Kidney (tissue), 14 donors: Measurements from ENCODE around the gene DNAH17. TPM values are rescaled to one million over a fixed set of nuclear protein-coding genes. Genes with fewer than 3 reads are reported as not detected.

Experiments used
- DNase-seq, 5 donors: peaks; one replicate each; pipeline ENCODE4 v3.0.0-alpha.2; 2013 to 2020
- FAIRE-seq: peaks from 2 replicates; lab custom pipeline; 2012; peaks lifted over from hg19 to GRCh38; lab: Jason Lieb, UNC
- H3K27ac ChIP-seq, 2 donors: one replicate each; pipeline ENCODE4 v1.7.0; 2013; ENCODE audit warnings: low read depth in 2 of 2, low read length in 2 of 2, inconsistent platforms in 1 of 2
- H3K27me3 ChIP-seq: one replicate; pipeline ENCODE4 v1.7.1; 2013; ENCODE audit warnings: low read length, inconsistent platforms; ENCODE audit not compliant: control insufficient read depth, insufficient read depth
- H3K36me3 ChIP-seq, 3 donors: one replicate each; pipeline versions ENCODE4 v1.7.0 to v1.7.1; 2013; ENCODE audit warnings: low read length in 3 of 3, control low read depth in 1 of 3, inconsistent platforms in 1 of 3; ENCODE audit not compliant: insufficient read depth in 3 of 3, control insufficient read depth in 2 of 3
- H3K4me1 ChIP-seq, 3 donors: one replicate each; pipeline versions ENCODE4 v1.7.0 to v1.7.1; 2013; ENCODE audit warnings: low read length in 3 of 3, inconsistent platforms in 1 of 3, low read depth in 1 of 3; ENCODE audit not compliant: control insufficient read depth in 2 of 3, insufficient read depth in 2 of 3
- H3K4me3 ChIP-seq, 3 donors: one replicate each; pipeline versions ENCODE4 v1.7.0 to v1.8.1; 2013; ENCODE audit warnings: low read length in 3 of 3, control low read depth in 1 of 3, inconsistent platforms in 1 of 3
- H3K9ac ChIP-seq, 3 donors: one replicate each; pipeline versions ENCODE4 v1.7.0 to v1.7.1; 2013; ENCODE audit warnings: low read length in 3 of 3, control low read depth in 1 of 3, inconsistent platforms in 1 of 3
- H3K9me3 ChIP-seq, 3 donors: one replicate each; pipeline versions ENCODE4 v1.7.0 to v1.7.1; 2013; ENCODE audit warnings: low read length in 3 of 3, control low read depth in 1 of 3, inconsistent platforms in 1 of 3; ENCODE audit not compliant: control insufficient read depth in 2 of 3, insufficient read depth in 1 of 3
- intact Hi-C: fragments of 100-400 bp; cut with DNase I; formaldehyde crosslinking; loops from one replicate; pipeline ENCODE4 v1.11.1; 2022
- polyA plus RNA-seq: library from polyadenylated mRNA; stranded (reverse); fragments of 350-450 nt; fragmentation: Illumina TruSeq; extraction: RNeasy Lipid Tissue Mini Kit (QIAGEN cat#74804); gene quantifications from one replicate; pipeline ENCODE4 v1.2.3, GENCODE V29; 2014; ENCODE audit warnings: low read depth, low replicate concordance; ENCODE audit not compliant: insufficient read depth
- total RNA-seq: library from RNA; stranded (reverse); fragmentation: NEBNext Ultra II Directional; extraction: Animal tissue kit (Norgen Biotek cat#: 25700); gene quantifications from one replicate; pipeline ENCODE4 v1.2.1, GENCODE V29; 2021
- TF ChIP-seq, protein P1 (sequence below): IDR thresholded peaks from 3 replicates; pipeline ENCODE4 v1.5.1; 2012; ENCODE audit warnings: mild to moderate bottlenecking, moderate library complexity, borderline replicate concordance; ENCODE audit not compliant: insufficient read depth; ENCODE audit errors: extremely low read depth
- donor health status: control.
- donor health status: control.
- donor health status: control.
- donor health status: control.
- donor health status: control.
- donor health status: DM: yes; HTN: yes; CAD: no.
- donor health status: Normal renal cell carcinoma (clear cell type).

The DNAH17 gene
- total and polyA plus RNA-seq, 2 donors from 2014 or later = 0.09 to 0.17 TPM

DNA sequence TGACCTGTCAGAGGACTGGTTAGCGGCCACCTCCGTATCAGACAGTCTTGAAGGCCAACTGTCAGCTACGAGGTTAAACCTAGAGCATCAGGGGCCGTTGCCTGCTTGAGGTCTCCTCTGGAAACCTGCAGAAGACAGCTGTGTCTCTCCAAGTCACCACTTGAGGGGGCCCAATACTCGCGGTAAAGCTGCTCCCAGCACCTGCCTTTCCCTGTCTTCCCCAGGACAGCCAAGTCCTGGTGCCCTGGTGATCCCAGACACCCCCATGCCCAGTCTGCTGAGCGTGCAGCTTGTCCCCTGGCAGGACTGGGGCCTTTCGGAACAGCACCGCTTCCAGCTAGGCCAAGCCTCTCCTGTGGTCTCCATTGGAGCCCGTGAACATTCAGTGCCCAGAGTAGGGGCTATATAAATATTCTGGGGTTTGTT, 80.1 kb downstream of the DNAH17 start:
- no peaks in the 10 kb centered on the region for H3K9me3 ChIP-seq
- no peak overlapping the region for H3K9ac ChIP-seq
- TF ChIP-seq, protein P1, sequence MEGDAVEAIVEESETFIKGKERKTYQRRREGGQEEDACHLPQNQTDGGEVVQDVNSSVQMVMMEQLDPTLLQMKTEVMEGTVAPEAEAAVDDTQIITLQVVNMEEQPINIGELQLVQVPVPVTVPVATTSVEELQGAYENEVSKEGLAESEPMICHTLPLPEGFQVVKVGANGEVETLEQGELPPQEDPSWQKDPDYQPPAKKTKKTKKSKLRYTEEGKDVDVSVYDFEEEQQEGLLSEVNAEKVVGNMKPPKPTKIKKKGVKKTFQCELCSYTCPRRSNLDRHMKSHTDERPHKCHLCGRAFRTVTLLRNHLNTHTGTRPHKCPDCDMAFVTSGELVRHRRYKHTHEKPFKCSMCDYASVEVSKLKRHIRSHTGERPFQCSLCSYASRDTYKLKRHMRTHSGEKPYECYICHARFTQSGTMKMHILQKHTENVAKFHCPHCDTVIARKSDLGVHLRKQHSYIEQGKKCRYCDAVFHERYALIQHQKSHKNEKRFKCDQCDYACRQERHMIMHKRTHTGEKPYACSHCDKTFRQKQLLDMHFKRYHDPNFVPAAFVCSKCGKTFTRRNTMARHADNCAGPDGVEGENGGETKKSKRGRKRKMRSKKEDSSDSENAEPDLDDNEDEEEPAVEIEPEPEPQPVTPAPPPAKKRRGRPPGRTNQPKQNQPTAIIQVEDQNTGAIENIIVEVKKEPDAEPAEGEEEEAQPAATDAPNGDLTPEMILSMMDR = peak; percentile 83
- intact Hi-C loops = no loop called here
- no peak for FAIRE-seq
- H3K4me3 ChIP-seq = no peak overlapping the region
- H3K36me3 ChIP-seq = no peaks in the 10 kb centered on the region
- DNase-seq = peak in 4 of 5 donors; percentile 79 to 87 (median 84)
- no peak overlapping the region for H3K27ac ChIP-seq
- no peaks in the 10 kb centered on the region for H3K27me3 ChIP-seq
- no peaks in the 10 kb centered on the region for H3K4me1 ChIP-seq

DNA sequence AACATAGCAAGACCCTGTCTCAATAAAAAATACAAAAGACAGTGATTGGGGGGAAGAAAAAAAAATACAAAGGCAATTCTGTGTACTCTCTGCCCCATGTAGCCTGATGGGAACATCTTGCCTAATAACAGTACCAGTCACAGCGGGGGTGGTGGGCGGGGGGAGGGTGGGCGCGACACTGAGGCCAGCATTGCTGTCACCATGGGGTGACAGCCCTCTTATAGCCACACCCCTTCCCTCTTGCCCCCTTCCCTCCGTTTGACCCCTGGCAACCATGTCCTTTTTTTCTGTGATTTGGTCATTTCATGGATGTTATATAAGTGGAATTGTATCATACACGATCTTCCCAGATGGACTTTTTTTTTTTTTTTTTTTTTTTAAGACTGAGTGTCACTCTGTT, 80.9 kb downstream of the DNAH17 start:
- DNase-seq (no peak), FAIRE-seq (no peak)
- Histone ChIP-seq H3K36me3 (no peaks in the 10 kb centered on the region), H3K9ac (no peak overlapping the region), H3K27ac (no peak overlapping the region), H3K4me1 (no peaks in the 10 kb centered on the region), H3K27me3 (no peaks in the 10 kb centered on the region), H3K4me3 (no peak overlapping the region), H3K9me3 (no peaks in the 10 kb centered on the region)
- TF ChIP-seq, protein P1 = no peak
- intact Hi-C loops = no loop called here

DNA sequence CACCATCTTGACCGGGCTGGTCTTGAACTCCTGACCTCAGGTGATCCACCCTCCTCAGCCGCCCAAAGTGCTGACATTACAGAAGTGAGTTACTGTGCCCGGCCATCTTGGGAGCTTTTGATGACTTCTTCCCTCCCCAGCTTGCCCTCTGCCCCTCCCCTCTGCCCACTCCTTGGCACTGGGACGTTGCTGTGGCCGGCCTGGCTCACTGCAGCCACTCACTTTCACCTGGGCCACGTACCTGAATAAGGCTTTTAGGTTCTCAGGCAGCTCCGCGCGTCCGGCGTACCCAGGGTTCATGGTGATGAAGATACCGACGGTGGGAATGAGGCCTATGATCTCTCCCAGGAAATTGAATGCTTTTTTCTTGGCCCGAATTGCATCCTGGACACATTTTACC, 81.6 kb downstream of the DNAH17 start:
- H3K27ac ChIP-seq = no peak overlapping the region
- DNase-seq (peak in 1 of 5 donors; percentile 51), FAIRE-seq (no peak)
- no peaks in the 10 kb centered on the region for H3K27me3 ChIP-seq
- TF ChIP-seq, protein P1 = no peak
- no peak overlapping the region for H3K9ac ChIP-seq
- no peak overlapping the region for H3K4me3 ChIP-seq
- intact Hi-C loops = no loop called here
- no peaks in the 10 kb centered on the region for H3K4me1 ChIP-seq
- no peaks in the 10 kb centered on the region for H3K36me3 ChIP-seq
- H3K9me3 ChIP-seq = no peaks in the 10 kb centered on the region
